Hematopoietic multipotent progenitor cell treated with erythropoietin and hydrocortisone succinate and interleukin-3 and kit ligand, for 15 days (in vitro differentiated cells): ENCODE data around the gene ADAM15.

Source experiments
- DNase-seq: peaks from one replicate; pipeline ENCODE4 v3.0.0-alpha.2; 2015; ENCODE audit warnings: low spot score

Gene ADAM15

GRCh38 chr1:155073377-155074242, 22.5 kb downstream of the ADAM15 start:
- no peak for DNase-seq

DNA sequence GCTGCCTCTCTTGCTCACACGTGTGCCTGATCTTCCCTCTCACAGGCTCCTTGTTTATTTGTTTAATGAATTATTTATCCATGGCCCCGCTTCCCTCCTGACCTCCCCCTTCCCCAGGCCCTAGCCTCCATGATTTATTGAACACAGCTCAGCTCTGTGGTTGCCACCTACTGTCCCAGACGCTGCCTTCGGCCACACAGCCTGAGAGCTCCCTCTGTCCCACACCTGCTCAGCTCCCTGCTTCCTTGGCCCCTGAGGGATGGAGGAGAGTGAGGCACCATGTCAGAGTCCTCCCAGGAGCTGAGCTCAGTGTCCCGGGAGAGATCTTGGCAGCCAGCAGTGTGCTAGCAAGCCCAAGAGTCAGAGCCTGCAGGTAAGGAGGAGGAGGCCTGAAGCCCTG, 24.4 kb downstream of the ADAM15 start:
- DNase-seq: no peak

- DNase-seq: no peak
Measured at GRCh38 chr1:155076371-155076770, 25.3 kb downstream of the ADAM15 start.

- DNase-seq: no peak
Measured at GRCh38 chr1:155077346-155077745, 26.2 kb downstream of the ADAM15 start.

DNA sequence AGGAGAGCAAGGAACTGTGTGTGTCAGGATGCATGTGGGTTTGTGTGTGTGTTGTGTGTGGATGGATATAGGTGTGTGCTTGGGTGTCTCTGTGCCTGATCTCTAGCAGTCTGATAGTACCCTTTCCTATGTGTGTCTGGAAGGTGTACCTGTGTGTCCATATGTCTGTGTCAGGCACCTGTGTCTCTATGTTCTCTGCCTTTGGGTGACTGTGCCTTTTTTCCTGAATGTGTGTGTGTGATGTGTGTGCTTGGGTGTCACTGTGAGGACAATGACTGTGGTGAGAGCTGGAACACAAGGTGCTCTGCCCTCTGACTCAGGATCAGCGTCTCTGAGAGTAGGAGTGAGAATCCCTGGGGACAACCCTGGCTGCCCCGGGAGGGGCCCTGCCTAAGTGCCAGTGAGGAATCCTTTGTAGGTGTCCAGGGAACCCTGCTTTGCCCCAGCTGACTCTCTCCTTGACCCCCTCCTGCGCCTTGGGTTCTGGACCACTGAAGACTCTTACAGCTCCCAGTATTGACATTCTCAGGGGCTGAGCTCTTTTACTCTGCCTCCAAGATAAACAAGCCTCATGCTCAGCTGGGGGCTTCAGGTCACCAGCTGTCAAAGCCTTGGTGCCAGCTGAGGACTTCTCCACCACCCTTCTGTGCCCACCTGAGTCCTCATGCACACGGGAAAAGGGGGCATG, 26.8 kb downstream of the ADAM15 start:
- DNase-seq: no peak

DNA sequence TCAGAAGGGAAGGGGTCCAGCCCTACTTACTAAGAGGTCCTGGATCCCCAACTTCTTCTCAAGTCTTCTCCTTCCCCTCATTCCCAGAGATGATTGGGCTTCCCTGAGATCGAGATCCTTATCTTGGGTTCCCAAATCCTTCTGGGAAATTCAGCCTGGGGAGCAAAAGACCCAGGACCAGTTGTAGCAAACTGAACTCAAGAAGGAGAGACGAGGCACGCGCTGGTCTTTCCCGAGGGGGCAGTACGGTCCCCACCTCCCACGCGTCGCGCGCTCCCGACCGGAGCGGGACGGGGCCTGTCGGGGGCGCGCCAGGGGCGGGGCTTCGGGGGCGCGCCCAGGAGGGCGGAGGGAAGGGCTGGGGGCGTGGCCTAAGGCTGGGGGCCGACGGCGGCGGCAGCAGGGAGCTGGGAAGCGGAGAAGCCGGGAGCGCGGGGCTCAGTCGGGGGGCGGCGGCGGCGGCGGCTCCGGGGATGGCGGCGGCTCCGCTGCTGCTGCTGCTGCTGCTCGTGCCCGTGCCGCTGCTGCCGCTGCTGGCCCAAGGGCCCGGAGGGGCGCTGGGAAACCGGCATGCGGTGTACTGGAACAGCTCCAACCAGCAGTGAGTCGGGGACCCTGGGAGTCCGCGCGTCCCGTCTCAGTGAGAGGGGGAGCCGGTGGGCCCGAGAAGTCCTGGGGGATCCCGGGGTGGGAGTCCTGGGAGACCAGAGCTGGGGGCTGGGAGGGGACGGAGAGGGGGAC, 27.5 kb downstream of the ADAM15 start, which contains the start of gene EFNA3:
EFNA3 (plus strand) TSS at position 369 of the 741 bp plus-strand sequence; CDS start at position 474, 105 bp downstream.
- peak; percentile 59 for DNase-seq

DNA sequence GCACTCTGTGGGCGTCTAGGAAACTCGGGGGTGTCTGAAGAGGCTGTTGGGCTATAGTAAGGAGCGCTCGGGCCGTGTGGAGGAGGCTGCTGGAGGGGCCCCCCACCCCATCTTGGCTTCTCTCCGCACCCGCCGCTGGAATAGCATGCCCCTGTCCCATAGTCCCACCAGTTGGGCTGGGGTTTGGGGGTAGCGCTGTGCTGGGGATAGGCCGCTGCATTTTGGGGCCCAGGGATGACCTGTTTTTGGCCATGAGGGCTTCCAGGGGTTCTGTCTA, 28.0 kb downstream of the ADAM15 start:
- no peak for DNase-seq

- DNase-seq: no peak
Measured at GRCh38 chr1:155079487-155080311, 28.6 kb downstream of the ADAM15 start.

DNA sequence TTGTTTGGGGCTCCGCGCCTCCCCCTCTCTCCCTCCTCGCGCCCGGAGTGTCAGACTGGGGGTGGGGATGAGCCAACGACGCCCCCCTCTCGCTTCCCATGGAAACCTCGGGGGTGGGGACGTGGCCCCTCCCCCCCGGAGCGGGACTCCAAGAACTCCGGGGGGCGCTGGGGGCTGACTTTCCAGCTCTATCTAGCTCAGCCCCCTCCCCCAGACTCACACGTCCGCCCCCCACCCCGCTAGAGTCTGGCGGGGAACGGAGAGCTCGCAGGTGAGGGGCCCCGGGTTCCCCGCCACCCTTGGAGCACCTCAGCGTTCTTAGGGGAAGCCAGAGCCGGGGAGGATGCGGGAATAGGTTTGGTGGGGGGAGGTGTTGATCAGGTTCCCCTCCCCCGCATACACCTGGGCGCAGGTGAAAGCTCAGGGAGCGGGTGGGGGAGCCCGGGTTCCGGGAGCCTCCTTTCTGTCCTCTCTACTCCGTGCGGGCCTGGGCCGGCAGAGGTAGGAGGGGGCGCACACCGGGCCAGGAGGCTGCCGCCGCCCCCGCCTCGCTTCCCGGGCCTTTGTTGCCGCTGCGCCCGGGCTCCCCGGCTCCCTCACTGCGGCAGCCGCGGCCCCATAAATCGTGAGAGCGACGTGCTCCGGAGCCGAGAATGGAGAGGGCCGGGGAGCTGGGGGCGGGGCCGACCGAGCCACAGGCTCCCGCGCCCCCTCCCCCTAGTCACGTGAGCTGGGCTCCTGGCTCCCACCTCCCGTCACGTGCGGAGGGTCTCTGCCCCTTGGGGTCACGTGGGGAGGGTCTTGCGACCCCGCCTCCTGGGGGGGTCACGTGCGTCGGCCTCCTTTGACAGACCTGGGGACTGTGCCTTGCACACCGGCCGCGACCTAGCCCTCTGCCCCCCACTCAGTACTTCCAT, 29.5 kb downstream of the ADAM15 start:
- DNase-seq: no peak

GRCh38 chr1:155081472-155082300, 30.6 kb downstream of the ADAM15 start:
- DNase-seq: no peak

DNA sequence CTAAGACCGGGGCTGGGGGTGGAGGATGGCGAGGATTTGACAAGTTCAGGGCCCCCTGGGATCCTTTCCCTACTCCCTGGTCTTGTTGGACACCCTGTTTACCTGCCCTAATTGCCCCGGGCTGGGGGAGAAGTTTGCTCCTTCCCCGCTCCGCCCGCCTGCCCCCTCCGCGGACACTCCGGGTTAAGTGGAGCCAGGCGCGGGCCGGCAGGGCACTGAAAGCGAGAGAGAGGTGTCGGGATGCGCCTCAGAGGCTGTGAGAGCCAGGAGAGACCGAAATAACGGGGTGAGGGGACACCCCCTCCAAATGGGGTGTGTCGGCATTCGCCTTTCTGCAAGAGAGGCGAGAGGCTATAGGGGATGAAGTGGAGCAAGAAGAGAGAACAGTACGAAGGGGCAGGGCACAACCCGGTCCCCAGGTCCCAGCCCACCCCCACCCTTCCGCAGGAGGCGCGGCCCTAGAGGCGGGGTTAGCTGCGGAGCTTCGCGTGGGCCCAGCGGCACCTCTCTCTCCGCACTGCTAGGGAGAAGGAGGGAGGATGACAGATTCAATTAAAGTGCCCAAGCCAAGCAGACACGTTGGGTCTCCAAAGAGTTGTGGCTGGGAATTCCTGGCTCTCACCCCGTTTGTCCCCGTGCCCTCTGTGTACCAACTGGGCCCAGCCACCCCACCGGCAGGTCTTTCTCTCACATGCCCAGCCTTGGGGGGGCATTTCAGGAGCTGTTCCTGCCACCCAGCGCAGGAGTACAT, 31.4 kb downstream of the ADAM15 start:
- DNase-seq: no peak

- DNase-seq: no peak
Measured at GRCh38 chr1:155083052-155083541, 32.0 kb downstream of the ADAM15 start.

DNA sequence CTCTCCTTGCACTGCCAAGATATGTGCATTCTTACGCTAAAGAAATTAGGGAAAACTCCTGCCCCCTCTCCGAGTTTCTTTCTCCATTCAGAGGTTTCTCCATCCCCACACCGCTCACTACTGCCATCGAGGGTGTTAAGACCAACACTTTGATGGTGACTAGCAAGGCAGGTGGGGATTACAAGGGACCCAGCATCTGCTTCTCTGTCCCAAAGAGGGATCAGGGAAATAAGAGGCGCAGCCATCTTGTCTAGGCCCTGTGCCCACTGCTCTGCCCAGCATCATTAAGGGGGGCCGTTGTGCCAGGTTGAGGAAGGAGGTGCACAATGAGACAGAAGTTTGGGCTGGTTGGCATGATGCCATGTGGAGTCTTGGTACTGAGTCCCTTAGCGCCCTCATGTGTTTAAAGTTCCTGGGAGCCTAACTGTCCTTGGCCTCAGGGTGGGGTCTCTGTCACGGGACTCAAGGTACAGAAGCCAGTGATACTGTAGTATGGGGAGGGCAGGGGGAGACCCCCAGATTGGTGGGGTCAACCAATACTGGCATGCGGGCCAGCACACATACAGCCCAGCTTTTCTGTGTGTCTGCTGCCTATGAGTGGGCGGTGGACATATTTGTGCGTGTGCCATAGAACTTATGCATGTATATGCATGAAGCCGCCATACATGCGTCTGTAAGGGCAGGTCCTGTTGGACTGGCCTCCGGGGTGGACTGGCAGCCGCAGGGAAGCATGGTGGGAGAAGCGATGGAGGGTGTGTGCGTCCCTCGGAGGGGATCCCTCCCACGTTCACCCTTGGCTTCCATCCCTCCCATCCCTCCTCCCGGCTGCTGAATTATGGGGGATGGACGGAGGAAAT, 33.0 kb downstream of the ADAM15 start:
- peak; percentile 75 for DNase-seq

- peak; percentile 89 for DNase-seq
Measured at GRCh38 chr1:155084722-155085503, 33.8 kb downstream of the ADAM15 start.

- peak; percentile 87 for DNase-seq
Measured at GRCh38 chr1:155085504-155086127, 34.5 kb downstream of the ADAM15 start.

GRCh38 chr1:155086128-155086741, 35.1 kb downstream of the ADAM15 start:
- DNase-seq: peak; percentile 72
